SU-DHL-6 (cell line): ENCODE data around the gene SBK3.

Source experiments
- H2AFZ ChIP-seq: fragments of 200-600 bp; sonication (generic); 2 replicates; pipeline ENCODE4 v1.6.1; 2014; ENCODE audit warnings: low read depth, mild to moderate bottlenecking, moderate library complexity, mixed read lengths, antibody characterized with exemption, low read length; ENCODE audit not compliant: severe bottlenecking
- H3F3A ChIP-seq: fragments of 200-600 bp; shearing (Covaris generic); 2 replicates; pipeline ENCODE4 v1.6.0; 2016; ENCODE audit warnings: antibody characterized with exemption, mild to moderate bottlenecking; ENCODE audit not compliant: insufficient read depth
- H3K27ac ChIP-seq: fragments of 200-600 bp; sonication (generic); 2 replicates; pipeline ENCODE4 v1.5.1; 2016; ENCODE audit warnings: low read depth, mild to moderate bottlenecking, low read length, moderate library complexity, mixed read lengths
- H3K27me3 ChIP-seq: fragments of 200-600 bp; sonication (generic), shearing (Covaris generic); 2 replicates; pipeline ENCODE4 v1.6.0; 2014; ENCODE audit warnings: mild to moderate bottlenecking, low read length
- H3K36me3 ChIP-seq: fragments of 200-600 bp; sonication (generic); 2 replicates; pipeline ENCODE4 v1.6.1; 2014; ENCODE audit warnings: mild to moderate bottlenecking, low read length, mixed read lengths
- H3K4me2 ChIP-seq: fragments of 300-600, 200-600 bp; shearing (Covaris generic), sonication (generic); 2 replicates; pipeline ENCODE4 v1.6.0; 2014; ENCODE audit warnings: low read length, low read depth, mild to moderate bottlenecking; ENCODE audit not compliant: poor library complexity, severe bottlenecking
- H3K4me3 ChIP-seq: fragments of 200-600 bp; sonication (generic); 2 replicates; pipeline ENCODE4 v1.5.1; 2014; ENCODE audit warnings: antibody characterized with exemption, low read length, mild to moderate bottlenecking, mixed read lengths; ENCODE audit not compliant: insufficient read depth, poor library complexity, severe bottlenecking
- H3K79me2 ChIP-seq: fragments of 200-600 bp; sonication (generic); 2 replicates; pipeline ENCODE4 v1.6.1; 2014; ENCODE audit warnings: mild to moderate bottlenecking, low read length, moderate library complexity; ENCODE audit not compliant: insufficient read depth
- H3K9ac ChIP-seq: fragments of 200-600 bp; sonication (generic); 2 replicates; pipeline ENCODE4 v1.7.0; 2014; ENCODE audit warnings: mild to moderate bottlenecking, low read length
- H3K9me2 ChIP-seq: fragments of 200-600 bp; sonication (generic); replicated peaks from 2 replicates; pipeline ENCODE4 v1.6.1; 2014; ENCODE audit warnings: low read length; ENCODE audit not compliant: insufficient read depth
- H3K9me3 ChIP-seq: fragments of 200-600 bp; sonication (generic); 2 replicates; pipeline ENCODE4 v1.6.1; 2014; ENCODE audit warnings: low read length, mixed read lengths; ENCODE audit not compliant: insufficient read depth
- H4K20me1 ChIP-seq: fragments of 200-600 bp; sonication (generic); 2 replicates; pipeline ENCODE4 v1.6.1; 2014; ENCODE audit warnings: low read depth, mild to moderate bottlenecking, antibody characterized with exemption, low read length, moderate library complexity, mixed read lengths
- CTCF ChIP-seq: fragments of 200-600 bp; sonication (generic); IDR thresholded peaks from one replicate; pipeline ENCODE4 v1.5.1; 2017; ENCODE audit warnings: antibody characterized with exemption, mild to moderate bottlenecking, low read length, moderate library complexity; ENCODE audit not compliant: insufficient read depth, poor library complexity, severe bottlenecking
- EZH2phosphoT487 ChIP-seq: fragments of 200-600 bp; sonication (generic), shearing (Covaris generic); conservative IDR thresholded peaks from 2 replicates; pipeline ENCODE4 v1.6.1; 2018; ENCODE audit warnings: mild to moderate bottlenecking, antibody characterized with exemption, low read length, moderate library complexity, mixed read lengths

SBK3 gene

GRCh38 chr19:55554741-55555152 is 9.4 kb upstream of the SBK3 start:
- Histone ChIP-seq H3K79me2 (no peaks in the 10 kb centered on the region), H3K27ac (no peak overlapping the region), H3K9ac (no peak overlapping the region), H3K4me3 (no peak overlapping the region), H3K9me2 (no peaks in the 10 kb centered on the region), H3K4me2 (no peak overlapping the region), H3K27me3 (no peaks in the 10 kb centered on the region), H2AFZ (no peak overlapping the region), H3F3A (no peaks in the 10 kb centered on the region), H4K20me1 (no peaks in the 10 kb centered on the region), H3K36me3 (no peaks in the 10 kb centered on the region), H3K9me3 (no peaks in the 10 kb centered on the region)
- TF ChIP-seq CTCF: no peak
- no peak for TF ChIP-seq EZH2phosphoT487

- Histone ChIP-seq H3K9me3 (no peaks in the 10 kb centered on the region), H3K4me3 (no peak overlapping the region), H3K79me2 (no peaks in the 10 kb centered on the region), H3F3A (no peaks in the 10 kb centered on the region), H3K36me3 (no peaks in the 10 kb centered on the region), H3K9me2 (no peaks in the 10 kb centered on the region), H3K27ac (no peak overlapping the region), H3K9ac (no peak overlapping the region), H4K20me1 (no peaks in the 10 kb centered on the region), H3K4me2 (no peak overlapping the region), H3K27me3 (no peaks in the 10 kb centered on the region), H2AFZ (no peak overlapping the region)
- TF ChIP-seq CTCF (no peak), EZH2phosphoT487 (no peak)
These were observed 9.0 kb upstream of the SBK3 start for GRCh38 chr19:55554302-55554701.

- Histone ChIP-seq H3K36me3 (no peaks in the 10 kb centered on the region), H2AFZ (no peak overlapping the region), H3K79me2 (no peaks in the 10 kb centered on the region), H3K9me2 (no peaks in the 10 kb centered on the region), H3K4me3 (no peak overlapping the region), H3K4me2 (no peak overlapping the region), H3K27ac (no peak overlapping the region), H3K9me3 (no peaks in the 10 kb centered on the region), H3K9ac (no peak overlapping the region), H4K20me1 (no peaks in the 10 kb centered on the region), H3K27me3 (no peaks in the 10 kb centered on the region), H3F3A (no peaks in the 10 kb centered on the region)
- no peak for TF ChIP-seq CTCF
- TF ChIP-seq EZH2phosphoT487: no peak
These were observed 8.2 kb upstream of the SBK3 start for GRCh38 chr19:55553217-55554182.
